HPDE6-E6E7 (cell line): ENCODE measurements around the gene SRA1.
"Not testable (repeated sequence)": the region's sequence is repeated elsewhere in the genome, so short reads cannot be mapped to it uniquely, and the experiment has no call there.

Source experiments
- DNase-seq: peaks from one replicate; pipeline ENCODE4 v3.0.0; 2011; ENCODE audit warnings: missing footprints; ENCODE audit errors: extremely low spot score

SRA1 gene

DNA sequence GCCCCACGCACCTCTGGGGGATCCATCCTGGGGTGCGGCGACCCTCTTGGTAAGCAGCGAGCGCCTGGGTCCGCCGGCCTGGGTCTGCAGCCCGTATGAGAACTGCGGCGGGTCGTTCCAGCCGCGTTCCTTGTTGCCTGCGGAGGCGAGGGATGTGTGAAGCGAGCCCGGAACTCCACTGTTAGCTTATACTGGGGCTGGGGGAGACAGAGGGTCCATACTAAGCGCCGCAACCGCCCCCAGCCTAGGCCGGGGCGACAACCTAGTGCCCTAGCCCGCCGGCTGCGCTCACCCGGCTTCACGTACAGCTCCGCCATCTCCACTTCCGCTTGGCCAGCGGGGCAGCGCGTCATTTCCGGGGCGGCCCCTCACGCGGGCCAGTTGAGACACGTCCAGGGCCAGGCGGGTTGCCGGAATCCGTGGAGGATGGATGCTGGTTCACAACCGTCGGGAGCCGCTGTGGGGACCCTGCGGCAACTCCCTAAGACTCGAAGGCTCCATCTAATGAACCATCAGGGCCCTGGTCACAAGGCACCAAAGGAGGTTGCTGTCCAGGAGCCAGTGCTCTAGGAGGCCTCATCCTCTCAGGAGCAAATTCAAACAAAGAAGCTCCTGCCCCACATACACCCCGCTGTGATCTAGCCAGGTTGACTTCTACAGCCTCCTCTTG is at the start of gene SRA1:
SRA1 (minus strand) TSS at position 338 of the 670 bp plus-strand sequence; CDS start at position 317, 21 bp downstream.
- peak; percentile 95 for DNase-seq

DNA sequence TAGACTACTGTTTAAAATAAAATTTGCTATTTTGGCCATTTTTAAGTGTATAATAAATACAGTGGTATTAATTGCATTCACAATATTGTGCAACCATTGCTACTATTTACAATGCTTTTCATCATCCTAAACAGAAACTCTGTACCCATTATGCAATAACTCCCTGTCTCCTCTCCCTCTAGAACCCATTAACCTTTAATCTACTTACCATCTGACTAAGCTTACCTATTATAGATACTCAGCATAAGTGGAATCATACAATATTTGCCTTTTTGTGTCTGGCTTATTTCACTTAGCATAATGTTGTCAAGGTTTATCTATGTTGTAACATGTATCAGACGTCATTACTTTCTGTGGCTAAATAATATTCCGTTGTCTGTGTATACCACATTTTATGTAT is 49.8 kb upstream of the SRA1 start:
- DNase-seq = no peak

DNA sequence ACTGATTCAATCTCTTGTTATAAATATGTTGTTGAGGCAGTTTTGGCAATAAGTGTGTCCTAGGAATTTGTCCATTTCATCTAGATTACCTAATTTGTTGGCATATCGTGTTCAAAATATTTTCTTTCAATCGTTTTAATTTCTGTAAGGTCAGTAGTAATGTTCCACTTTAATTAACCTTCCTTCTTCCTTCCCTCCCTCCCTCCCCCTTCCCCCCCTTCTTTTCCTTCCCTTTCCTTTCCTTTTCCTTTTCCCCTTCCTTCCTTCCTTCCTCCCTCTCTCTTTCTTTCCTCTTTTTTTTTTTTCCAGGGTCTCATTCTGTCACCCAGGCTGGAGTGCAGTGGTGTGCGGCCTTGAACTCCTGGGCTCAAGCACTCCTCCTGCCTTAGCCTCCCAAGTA is 48.6 kb upstream of the SRA1 start:
- no peak for DNase-seq

DNA sequence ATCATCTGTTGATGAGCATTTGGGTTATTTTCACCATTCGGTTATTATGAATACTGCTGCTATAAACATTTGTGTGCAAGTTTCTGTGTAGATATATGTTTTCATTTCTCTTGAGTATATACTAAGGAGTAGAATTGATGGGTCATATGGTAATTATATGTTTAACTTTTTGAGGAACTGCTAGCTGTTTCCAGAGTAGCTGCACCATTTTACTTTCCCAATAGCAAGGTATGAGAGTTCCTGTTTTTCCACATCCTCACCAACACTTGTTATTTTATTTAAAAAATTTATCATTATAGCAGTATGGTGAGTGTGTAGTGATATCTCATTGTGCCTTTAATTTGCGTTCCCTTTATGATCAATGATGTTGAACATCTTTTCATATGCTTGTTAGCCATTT is 46.5 kb upstream of the SRA1 start:
- no peak for DNase-seq

DNA sequence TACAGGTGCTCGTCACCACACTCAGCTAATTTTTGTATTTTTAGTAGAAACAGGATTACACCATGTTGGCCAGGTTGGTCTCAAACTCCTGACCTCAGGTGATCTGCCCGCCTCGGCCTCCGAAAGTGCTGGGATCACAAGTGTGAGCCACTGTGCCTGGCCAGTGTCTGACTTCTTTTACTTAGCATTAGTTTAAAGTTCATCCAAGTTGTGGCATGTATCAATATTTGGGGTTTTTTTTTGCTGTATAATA is 46.1 kb upstream of the SRA1 start:
- not testable (repeated sequence) for DNase-seq

DNA sequence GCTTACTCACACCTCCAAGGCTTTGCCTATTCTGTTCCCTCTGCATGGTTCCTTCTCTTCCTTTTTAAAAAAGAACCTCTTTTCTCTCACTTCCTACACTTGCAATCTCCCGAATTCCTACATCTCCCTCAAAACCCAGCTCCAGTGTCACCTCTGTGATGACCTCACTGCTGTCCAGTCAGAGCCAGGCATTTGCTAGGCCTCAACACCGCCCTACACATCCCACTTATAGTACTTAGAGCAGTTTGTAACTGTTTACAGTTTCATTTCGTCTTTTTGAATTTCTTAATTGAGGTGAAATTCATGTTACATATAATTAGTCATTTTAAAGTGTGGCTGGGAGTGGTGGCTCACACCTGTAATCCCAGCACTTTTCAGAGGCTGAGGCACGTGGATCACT is 44.9 kb upstream of the SRA1 start:
- no peak for DNase-seq

DNA sequence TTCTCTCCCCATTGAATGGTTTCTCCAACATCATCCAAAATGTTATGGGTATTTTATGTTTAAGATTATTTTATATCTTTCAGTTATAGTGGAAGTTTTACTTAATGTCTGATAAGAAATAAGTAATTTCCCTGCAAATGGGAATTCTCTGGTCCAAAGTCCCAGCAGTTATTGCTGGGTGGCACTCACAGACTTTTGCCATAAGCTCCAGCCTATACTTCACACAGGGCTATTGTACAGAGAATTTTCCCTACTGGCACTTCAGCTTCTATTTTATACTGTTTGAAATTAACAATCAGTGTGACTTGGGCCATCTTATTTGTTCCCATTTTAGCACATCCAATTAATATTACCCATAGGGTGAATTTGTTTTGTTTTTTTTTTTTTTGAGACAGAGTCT is 42.8 kb upstream of the SRA1 start:
- DNase-seq = no peak

DNA sequence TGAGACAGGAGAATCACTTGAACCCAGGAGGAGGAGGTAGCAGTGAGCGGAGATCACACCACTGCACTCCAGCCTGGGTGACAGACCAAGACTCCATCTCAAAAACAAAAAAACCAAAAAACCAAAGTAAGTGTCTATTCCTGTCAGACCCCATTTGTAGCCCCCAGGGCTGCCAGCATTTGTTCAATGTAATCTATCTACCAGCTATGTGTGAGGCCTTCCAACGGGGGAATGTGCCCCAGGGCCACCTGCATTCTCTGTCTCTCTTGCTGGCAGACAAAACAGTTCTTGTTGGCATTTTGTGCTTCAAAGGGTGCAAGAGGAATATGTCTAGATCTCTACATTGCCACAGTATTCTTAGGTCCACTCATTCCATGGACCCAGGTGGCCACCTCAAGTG is 41.6 kb upstream of the SRA1 start:
- no peak for DNase-seq

DNA sequence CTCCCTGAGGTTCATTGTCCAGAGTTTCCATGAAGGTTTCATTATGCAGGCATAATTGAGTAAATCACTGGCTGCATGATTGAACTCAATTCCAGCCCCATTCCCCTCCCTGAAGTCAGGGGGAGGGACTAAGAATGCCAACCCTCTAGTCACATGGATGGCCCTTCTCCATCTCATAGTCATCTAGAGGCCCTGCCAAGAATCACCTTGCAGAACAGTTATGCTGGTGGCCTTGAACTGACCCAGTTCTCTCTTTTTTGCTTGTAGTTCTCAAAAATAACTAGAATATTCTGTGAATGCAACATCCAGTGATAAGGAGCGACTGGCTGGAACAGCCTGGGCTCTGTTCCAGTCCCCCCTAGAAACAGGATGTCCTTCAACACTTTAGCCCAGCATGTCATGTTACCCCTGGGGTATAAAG is 39.1 kb upstream of the SRA1 start:
- no peak for DNase-seq

DNA sequence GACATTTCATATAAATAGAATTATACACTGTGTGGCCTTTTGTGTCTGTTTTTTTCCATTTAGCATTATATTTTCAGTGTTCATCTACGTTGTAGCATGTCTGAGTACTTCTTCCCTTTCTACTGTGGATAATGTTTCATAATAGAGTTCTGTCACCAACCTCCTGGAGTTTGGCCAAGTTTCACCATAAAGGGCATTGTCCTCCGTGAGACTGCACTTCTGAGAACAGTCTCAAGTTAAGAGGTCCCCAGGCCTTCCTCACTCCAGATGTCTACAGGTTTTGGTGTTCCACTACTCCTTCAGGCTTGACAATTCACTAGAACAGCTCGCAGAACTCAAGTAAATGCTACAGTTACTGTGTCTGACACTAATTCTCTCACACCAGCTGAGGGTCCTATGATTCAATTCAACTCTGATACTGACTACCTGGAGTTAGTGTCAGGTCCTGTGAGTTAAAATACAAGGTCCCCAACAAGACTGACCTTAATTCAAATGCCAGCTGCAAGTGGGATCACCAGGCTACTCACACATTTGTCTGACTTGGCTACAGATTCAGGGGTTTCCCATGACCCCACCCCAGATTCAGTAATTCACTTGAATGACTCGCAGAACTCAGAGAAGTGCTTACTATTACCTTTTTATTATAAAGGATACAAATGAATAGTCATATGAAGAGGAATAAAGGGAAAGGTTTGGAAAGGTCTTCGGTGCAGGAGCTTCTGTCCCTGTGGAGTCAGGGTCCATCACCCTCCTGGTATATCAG is 38.4 kb upstream of the SRA1 start:
- no peak for DNase-seq

DNA sequence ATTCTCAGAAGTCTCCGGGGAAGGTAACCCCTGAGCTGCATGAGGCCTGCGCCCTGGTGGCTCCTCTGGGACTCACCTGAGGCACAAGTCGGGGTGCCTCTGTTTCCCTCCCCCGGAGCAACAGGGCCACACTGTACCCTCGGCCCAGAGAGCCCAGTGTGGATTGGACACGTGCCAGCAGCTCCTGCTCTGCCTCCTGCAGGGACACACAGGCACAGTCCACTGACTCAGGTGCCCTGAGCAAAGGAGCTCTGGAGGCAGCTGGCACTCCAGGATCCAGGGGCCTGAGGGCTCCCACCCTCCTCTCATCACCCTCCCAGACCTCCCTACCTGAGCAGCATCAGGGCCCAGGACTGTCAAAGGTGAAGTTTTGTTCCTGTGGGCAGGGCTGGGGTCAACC is 36.9 kb upstream of the SRA1 start:
- DNase-seq = no peak

DNA sequence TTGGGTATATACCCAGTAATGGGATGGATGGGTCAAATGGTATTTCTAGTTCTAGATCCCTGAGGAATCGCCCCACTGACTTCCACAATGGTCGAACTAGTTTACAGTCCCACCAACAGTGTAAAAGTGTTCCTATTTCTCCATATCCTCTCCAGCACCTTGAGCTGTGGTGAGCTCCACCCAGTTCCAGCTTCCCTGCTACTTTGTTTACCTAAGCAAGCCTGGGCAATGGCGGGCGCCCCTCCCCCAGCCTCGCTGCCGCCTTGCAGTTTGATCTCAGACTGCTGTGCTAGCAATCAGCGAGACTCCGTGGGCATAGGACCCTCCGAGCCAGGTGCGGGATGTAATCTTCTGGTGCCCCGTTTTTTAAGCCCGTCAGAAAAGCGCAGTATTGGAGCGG is 35.8 kb upstream of the SRA1 start:
- DNase-seq = not testable (repeated sequence)

DNA sequence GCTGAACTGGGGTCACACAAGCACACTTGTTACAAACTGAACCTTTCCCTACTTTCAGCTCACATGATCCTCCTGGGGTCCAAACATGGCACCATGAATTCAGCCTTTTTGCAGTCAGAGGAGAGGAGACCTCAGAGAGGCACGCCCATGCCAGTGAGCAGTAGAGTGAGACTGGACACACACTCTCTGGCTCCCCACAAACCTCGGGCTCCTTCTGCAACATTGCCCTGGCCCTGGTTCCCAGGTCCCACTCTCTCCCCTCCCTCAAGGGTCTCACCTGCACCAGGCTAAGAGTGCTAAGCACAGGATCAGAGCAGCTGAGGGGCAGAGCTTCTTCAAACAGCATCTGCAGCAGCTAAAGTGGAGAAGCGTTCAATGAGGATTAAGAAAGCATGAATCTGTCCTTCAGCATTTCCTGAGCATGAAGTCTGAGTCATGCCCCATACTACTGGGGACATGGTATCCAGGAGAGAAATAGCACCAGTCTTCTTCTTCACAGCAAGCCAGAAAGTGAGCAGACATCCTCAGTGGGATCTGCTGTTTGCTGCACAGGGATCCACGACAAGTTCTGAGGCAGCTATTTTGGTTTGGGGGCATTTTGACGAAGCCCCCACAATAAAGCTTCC is 34.6 kb upstream of the SRA1 start:
- DNase-seq = peak; percentile 56

DNA sequence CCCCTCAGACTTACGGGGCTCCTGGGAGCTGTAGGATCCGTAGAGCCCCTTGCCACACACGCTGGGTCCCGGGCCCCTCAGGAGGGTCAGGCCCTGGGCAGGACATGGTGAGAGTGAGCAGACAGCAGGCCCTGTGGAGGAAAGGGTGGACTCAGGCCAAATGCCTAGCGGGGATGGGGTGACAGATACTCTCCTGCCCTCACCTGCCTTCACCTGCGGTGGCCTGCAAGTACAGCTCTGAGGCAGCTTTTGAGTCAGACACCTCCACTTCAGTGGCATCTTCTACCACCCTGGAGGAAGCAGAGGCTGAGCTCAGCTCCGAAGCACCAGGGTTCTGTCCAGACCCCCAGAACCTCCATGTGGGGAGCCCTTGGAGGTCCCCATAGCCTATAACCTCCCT is 33.6 kb upstream of the SRA1 start:
- DNase-seq = no peak

DNA sequence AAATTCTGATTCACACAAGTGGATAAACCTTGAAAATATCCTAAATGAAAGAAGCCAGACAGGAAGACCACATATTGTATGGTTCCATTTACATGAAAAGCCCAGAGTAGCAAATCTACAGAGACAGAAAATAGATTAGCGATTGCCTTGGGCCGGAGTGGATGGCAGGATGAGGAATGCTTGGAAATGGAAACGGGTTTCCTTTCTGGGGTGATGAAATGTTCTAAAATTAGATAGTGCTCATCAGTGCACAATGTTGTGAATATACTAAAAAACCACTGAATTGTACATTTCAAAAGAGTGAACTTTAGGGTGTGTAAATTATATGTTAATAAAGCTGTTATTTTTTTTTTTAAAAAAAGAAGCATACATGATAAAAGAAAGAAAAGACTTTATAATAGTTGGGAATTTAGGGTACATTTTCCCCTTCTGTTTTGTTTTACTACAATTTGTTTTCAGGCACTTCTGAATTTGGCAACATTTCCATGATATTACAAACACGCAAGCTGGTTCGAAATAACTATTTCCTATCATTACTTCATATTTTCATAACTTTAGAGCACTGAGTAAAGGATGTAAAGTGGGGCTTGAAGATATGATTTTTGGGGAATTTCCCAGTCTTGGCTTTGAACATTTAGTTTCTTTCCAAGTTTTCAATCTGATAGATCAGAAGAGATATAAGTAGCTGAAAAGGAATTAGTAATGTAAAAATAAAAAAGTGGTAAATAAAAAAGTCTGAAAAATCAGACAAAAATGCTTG is 31.2 kb upstream of the SRA1 start:
- no peak for DNase-seq

DNA sequence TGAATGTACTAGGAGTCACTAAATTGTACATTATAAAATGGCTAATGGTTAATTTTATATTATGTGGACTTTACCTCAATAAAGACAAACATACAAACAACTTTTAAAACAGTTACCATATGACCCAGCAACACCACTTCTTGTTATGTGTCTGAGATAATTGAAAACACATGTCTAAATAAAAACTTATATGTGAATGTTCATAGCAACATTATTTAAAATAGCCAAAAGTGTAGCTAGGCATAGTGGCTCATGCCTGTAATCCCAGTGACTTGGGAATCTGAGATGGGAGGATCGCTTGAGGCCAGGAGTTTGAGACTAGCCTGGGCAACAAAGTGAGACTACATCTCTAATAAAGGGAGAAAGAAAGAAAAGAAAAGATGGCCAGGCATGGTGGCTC is 30.2 kb upstream of the SRA1 start:
- DNase-seq = no peak

DNA sequence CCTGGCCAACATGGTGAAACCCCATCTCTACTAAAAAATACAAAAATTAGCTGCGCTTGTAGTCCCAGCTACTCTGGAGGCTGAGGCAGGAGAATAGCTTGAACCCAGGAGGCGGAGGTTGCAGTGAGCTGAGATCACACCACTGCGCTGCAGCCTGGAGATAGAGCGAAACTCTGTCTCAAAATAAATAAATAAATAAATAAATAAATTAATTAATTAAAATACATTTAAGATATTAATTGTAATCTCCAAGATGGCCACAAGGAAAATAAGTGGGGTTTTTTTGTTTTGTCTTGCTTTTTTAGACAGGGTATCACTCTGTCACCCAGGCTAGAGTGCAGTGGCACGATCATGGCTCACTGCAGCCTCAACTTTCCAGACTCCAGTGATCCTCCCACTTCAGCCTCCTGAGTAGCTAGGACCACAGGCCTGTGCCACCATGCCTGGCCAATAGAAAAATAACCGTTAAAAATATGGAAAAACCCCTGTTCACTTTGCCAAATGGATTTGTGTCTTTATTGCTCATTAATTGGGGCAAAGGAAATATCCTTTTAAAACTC is 22.0 kb upstream of the SRA1 start:
- DNase-seq = not testable (repeated sequence)

DNA sequence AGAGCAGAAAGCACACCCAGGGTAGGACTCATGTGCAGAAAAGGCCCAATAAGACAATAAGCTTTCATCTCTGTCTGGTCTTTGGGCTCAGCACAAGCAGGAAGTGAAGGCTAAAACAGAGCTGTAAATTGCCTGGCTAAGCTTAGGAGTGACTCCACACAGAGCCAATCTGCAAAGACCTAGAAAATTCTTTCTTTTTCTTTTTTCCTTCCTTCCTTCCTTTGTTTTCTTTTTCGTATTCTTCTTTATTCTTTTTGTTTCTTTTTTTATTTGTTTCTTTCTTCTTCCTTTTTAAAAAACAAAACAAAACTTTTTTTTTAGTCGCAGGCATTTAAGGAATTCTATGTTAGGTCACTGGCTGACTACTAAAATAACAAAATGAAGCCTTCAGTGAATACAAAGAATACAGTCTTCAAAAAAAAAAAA is 19.5 kb upstream of the SRA1 start:
- no peak for DNase-seq

DNA sequence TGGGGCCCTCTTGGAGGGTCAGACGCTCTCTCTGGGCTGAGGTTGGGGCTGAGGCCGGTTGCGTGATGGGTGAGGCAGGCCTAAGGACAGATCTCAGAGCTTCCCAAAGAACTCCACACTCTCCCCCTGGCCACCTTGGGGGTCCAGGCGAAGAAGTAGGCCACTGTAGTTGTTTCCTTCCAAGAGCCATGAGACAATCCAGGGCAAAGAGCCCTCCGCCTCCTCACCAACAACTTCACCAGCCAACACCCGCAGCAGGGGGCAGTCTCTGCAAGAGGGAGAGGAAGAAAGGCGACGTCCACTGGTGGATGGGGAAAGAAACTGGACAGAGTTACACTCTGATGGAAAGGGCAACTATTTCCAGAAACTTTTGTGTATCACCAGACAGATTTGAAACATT is 18.0 kb upstream of the SRA1 start:
- DNase-seq = peak; percentile 55

DNA sequence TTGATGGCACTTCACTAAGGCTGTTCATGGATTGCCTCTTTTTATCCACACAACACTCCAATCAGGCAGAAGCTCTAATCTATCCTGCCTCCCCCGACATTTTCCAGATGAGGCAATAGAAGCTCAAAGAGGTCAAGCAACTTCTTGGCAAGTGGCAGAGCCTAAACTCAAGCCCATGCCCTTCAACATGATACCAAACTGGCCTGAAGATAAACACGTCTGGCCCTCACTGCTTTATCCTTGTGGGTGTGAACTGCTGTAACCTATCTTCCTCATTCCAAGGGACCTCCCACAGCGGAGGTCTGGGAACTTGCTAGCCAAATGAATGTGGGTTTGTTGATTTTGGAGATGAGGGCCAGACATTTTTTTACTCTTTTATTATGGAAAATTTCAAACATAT is 16.9 kb upstream of the SRA1 start:
- DNase-seq = no peak

DNA sequence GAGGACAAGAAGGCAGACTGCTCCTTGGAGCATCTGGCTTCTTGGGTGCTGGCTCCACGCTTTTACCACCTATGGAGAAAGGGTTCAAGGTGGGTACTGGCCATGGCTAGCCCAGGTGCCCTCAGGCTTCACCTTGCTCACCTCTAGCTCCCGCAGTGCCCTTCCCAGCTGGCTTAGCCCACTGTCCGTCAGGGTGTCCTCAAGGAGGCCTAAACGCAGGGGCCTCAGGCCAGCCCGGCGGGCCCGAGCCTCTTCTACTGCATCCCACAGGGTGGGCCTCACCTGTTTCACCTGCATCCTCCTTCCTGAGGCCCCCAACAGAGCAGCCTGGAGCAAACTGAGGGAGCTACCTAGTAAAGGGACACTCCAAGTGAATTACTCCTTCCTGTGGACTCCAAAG is 16.4 kb upstream of the SRA1 start:
- no peak for DNase-seq

DNA sequence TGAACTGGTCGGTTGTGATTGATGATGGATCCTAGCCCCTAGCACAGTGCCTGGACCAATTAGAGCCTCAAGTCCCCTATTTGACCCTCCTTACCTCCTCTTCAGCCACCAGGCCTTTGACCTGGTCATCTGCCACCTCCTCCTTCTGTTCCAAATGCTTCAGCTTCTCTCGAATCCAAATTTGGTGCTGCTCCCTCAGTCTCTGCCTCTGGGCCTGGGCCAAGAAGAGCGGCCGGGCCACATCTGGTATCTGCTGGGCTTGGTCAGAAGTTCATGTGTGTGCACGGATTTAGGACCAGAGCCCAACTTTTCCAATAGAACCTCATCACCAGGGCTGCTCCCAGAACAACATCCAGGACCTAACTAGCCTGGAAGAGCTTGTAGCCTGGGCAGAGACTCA is 13.8 kb upstream of the SRA1 start:
- DNase-seq = no peak
